ENCODE data around the gene PARPBP. TPM values are rescaled to one million over a fixed set of nuclear protein-coding genes. Genes with fewer than 3 reads are reported as not detected.

Gene PARPBP
- total and polyA plus RNA-seq, 2 experiments from 2014 or later, result 37.3 to 44.8 TPM

- TF ChIP-seq EZH2phosphoT487 (IDR thresholded peaks at IDR 0.05; ENCODE audit: unreplicated experiment), result no peak
Measured at GRCh38 chr12:102220736-102221135, 100.8 kb downstream of the PARPBP start (continued).

- no peak overlapping the region for H3K4me3 ChIP-seq
- Mint-ChIP-seq H3K36me3 (ENCODE audit: low read depth) (no peaks in the 10 kb centered on the region), H3K4me1 (peaks cover 8% of the 10 kb centered on the region; the same call in 2 of the 3 replicates), H3K4me3 (no peak overlapping the region), H3K27me3 (ENCODE audit: insufficient read depth, low read depth, poor library complexity) (no peaks in the 10 kb centered on the region), H3K27ac (no peak overlapping the region), H3K9me3 (no peaks in the 10 kb centered on the region)
- peaks cover 6% of the 10 kb centered on the region; the same call in 1 of the 2 replicates for H3K4me1 ChIP-seq (ENCODE audit: insufficient read depth)
- no peak for DNase-seq (ENCODE audit: low spot score)
- H3K4me2 ChIP-seq, result no peak overlapping the region
- H4K20me1 ChIP-seq (replicated peaks; ENCODE audit: insufficient read depth), result no peaks in the 10 kb centered on the region
- H2AFZ ChIP-seq, result no peak overlapping the region
- H3K79me2 ChIP-seq (replicated peaks; ENCODE audit: insufficient read depth), result no peaks in the 10 kb centered on the region
- ATAC-seq, result no peak
- no peaks in the 10 kb centered on the region for H3K27me3 ChIP-seq (ENCODE audit: insufficient read depth)
- peaks cover under 1% of the 10 kb centered on the region; the same call in 1 of the 2 replicates for H3K9me2 ChIP-seq (ENCODE audit: insufficient read depth)
- no peak for TF ChIP-seq STAT1 (IDR thresholded peaks at IDR 0.05; ENCODE audit: unreplicated experiment)
- no peak for TF ChIP-seq ZNF114 (CRISPR knock-in tag; IDR thresholded peaks at IDR 0.05)
- H3K27ac ChIP-seq (ENCODE audit: low read depth), result no peak overlapping the region
- no peaks in the 10 kb centered on the region for H3K36me3 ChIP-seq (ENCODE audit: insufficient read depth)
- H3F3A ChIP-seq (replicated peaks; ENCODE audit: low read depth), result no peaks in the 10 kb centered on the region
Measured at GRCh38 chr12:102227954-102228353, 108.0 kb downstream of the PARPBP start.

- Histone ChIP-seq H2AFZ (peak overlapping the region; percentile 43; the same call in 1 of the 2 replicates), H3K4me1 (ENCODE audit: insufficient read depth) (peaks cover 9% of the 10 kb centered on the region; the same call in 1 of the 2 replicates), H3K79me2 (replicated peaks; ENCODE audit: insufficient read depth) (no peaks in the 10 kb centered on the region), H3F3A (replicated peaks; ENCODE audit: low read depth) (no peaks in the 10 kb centered on the region), H3K9me2 (ENCODE audit: insufficient read depth) (0 out of 2 replicates have a peak, but pooled peaks cover 6% of the 10 kb centered on the region), H4K20me1 (replicated peaks; ENCODE audit: insufficient read depth) (no peaks in the 10 kb centered on the region), H3K4me3 (no peak overlapping the region), H3K27me3 (ENCODE audit: insufficient read depth) (no peaks in the 10 kb centered on the region), H3K36me3 (ENCODE audit: insufficient read depth) (no peaks in the 10 kb centered on the region), H3K27ac (ENCODE audit: low read depth) (no peak overlapping the region), H3K4me2 (no peak overlapping the region)
- Mint-ChIP-seq H3K36me3 (ENCODE audit: low read depth) (no peaks in the 10 kb centered on the region; the same call in 2 of the 3 replicates), H3K27ac (no peak overlapping the region), H3K9me3 (peaks cover 5% of the 10 kb centered on the region; the same call in 2 of the 3 replicates), H3K4me3 (no peak overlapping the region), H3K4me1 (peaks cover 15% of the 10 kb centered on the region; the same call in 2 of the 3 replicates), H3K27me3 (ENCODE audit: insufficient read depth, low read depth, poor library complexity) (no peaks in the 10 kb centered on the region)
- TF ChIP-seq ZNF331 (CRISPR knock-in tag; IDR thresholded peaks at IDR 0.05; ENCODE audit: low read depth) (no peak), CREB1 (CRISPR knock-in tag; IDR thresholded peaks at IDR 0.05; ENCODE audit: low read depth) (no peak), EZH2 (IDR thresholded peaks at IDR 0.05; ENCODE audit: low read depth, unreplicated experiment) (no peak), EZH2phosphoT487 (IDR thresholded peaks at IDR 0.05; ENCODE audit: unreplicated experiment) (no peak), CTCF (conservative IDR thresholded peaks at IDR 0.05; ENCODE audit: low read depth in 2 of 2) (no peak), STAT1 (IDR thresholded peaks at IDR 0.05; ENCODE audit: unreplicated experiment) (no peak), POLR2AphosphoS5 (IDR thresholded peaks at IDR 0.05; ENCODE audit: low read depth) (no peak), NANOG (IDR thresholded peaks at IDR 0.05; ENCODE audit: borderline replicate concordance) (no peak), JUNB (IDR thresholded peaks at IDR 0.05; ENCODE audit: unreplicated experiment) (no peak), ZNF462 (CRISPR knock-in tag; IDR thresholded peaks at IDR 0.05) (no peak), ZNF114 (CRISPR knock-in tag; IDR thresholded peaks at IDR 0.05) (no peak)
- DNase-seq (ENCODE audit: low spot score), result no peak
- no peak for ATAC-seq
Measured at GRCh38 chr12:102232036-102232435, 112.1 kb downstream of the PARPBP start.

Measured in GM23338 (cell line).